CD4-positive, alpha-beta T cell treated with Interferon alpha-2 for 1 hour (primary cell): ENCODE data around the gene ANKRD37.

Experiments used
- DNase-seq, 2 donors: peaks; one replicate each; pipeline ENCODE4 v3.0.0-alpha.2; 2020 to 2022

ANKRD37 gene

GRCh38 chr4:185381288-185382196, 15.1 kb upstream of the ANKRD37 start:
- no peak for DNase-seq

GRCh38 chr4:185382754-185383153, 13.9 kb upstream of the ANKRD37 start:
- DNase-seq = no peak

GRCh38 chr4:185383451-185383850, 13.2 kb upstream of the ANKRD37 start:
- no peak for DNase-seq

- no peak for DNase-seq
Observed at GRCh38 chr4:185384061-185384460, 12.6 kb upstream of the ANKRD37 start.

GRCh38 chr4:185384930-185385331, 11.7 kb upstream of the ANKRD37 start:
- DNase-seq = no peak

- DNase-seq = no peak
Observed at GRCh38 chr4:185387957-185388356, 8.7 kb upstream of the ANKRD37 start.

- no peak for DNase-seq
Observed at GRCh38 chr4:185390941-185391340, 5.7 kb upstream of the ANKRD37 start.

GRCh38 chr4:185392156-185392555, 4.5 kb upstream of the ANKRD37 start:
- DNase-seq = no peak

DNA sequence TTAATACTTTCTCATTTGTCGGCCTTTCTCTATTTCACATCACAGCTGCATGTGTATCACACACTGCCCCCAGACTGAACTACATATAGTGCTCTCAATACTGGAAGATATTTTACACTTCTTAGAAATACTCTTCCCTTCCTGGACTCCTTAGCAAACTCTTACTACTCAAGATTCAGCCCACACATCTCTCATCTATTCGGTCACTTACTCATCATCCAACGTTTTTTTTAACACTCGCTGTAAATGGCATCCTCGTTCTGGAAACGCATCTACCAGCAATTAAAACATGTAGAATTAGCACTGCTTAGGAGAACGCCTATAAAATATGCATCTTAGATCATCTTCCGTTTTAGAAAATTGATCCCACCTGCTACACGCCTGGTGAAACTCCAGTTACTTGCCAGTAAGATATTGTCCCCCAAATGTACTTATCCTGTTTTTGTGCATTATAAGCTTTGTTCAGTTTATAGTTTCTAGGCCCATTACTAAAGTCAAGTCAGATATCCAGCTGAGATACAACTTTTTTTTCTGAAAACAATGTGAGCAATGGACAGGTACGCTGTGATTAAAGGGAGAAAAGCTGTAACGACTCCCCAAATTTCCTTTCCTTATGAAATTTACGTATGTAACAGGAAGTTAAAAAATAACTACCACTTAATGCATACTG, 1.9 kb upstream of the ANKRD37 start:
- peak in 1 of 2 donors; percentile 49 for DNase-seq

- DNase-seq = peak in 1 of 2 donors; percentile 66
Observed at GRCh38 chr4:185395238-185395955, 1.2 kb upstream of the ANKRD37 start, which contains the start of gene LRP2BP. LRP2BP (minus strand) TSS chr4:185395924; CDS start chr4:185378186, 17,738 bp downstream.

DNA sequence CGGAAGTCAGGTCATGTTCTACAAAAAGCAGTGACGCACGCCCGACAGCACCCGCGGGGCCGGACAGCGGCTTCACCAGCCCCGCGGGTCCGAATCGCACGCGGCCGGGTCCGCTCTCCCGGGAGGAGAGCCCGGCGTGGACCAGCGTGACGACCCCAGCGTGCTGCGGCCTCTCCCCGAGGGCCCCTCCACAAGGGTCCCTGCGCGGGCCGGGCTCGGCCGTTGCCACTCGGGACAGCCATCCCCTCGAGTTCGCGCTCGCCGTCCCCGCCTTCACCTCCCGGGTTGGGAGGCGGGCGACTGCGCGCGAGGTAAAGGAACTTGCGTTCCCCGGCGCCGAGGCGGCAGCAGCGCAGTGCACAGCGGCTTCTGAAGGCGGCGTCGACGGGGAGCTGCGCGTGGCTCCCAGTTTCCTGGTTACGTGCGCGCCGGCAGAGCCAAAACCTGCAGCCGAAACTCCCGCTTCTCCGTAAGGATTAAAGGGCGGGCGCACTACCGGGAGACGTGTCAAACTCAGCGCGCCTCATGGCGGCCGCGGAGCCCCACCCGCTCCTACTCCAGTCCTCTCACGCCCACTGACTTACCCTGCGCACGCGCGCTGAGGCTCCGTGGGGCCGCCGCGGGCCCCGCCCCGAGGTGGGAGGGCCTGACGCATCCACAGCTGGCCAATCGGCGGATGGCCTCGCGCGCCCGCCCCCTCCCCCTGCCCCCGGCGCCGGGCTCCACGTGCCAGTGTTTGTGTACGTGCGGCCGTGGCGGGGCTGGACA, 501 bp upstream of the ANKRD37 start:
- peak; percentile 97 to 98 for DNase-seq

DNA sequence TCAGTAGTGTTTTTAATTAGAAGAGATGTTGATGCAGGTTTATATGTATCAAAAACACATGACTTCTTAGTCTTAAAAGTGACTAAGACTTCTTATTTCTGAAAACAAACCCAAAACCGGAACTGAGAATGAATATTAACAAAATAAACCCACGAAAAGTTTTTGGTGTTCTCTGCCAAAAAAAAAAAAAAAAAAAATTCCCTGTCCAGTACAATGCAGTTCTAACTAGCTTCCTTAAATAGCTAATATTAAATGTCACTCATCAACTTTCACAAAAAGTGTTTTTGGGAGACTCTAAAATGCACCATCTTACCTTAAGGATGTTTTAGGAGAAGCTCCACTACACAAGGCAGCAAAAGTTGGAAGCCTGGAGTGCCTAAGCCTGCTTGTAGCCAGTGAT, 2.0 kb downstream of the ANKRD37 start:
- no peak for DNase-seq

- no peak for DNase-seq
Observed at GRCh38 chr4:185399466-185399865, 2.8 kb downstream of the ANKRD37 start.

DNA sequence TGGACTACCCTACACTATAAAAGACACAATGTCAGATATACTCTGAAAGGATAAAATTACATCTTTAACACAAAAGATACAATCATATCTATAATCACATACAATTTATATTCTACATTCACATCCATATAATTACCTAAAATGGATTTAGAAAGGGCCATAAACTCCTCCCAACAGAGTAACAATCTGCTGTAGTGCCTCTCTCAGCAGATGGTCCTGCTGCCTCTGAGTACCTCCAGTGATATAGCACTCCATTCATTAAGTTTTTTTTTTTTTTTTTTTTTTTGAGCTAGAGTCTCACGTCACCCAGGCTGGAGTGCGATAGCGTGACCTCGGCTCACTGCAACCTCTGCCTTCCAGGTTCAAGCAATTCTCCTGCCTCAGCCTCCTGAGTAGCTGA, 7.4 kb downstream of the ANKRD37 start:
- no peak for DNase-seq

DNA sequence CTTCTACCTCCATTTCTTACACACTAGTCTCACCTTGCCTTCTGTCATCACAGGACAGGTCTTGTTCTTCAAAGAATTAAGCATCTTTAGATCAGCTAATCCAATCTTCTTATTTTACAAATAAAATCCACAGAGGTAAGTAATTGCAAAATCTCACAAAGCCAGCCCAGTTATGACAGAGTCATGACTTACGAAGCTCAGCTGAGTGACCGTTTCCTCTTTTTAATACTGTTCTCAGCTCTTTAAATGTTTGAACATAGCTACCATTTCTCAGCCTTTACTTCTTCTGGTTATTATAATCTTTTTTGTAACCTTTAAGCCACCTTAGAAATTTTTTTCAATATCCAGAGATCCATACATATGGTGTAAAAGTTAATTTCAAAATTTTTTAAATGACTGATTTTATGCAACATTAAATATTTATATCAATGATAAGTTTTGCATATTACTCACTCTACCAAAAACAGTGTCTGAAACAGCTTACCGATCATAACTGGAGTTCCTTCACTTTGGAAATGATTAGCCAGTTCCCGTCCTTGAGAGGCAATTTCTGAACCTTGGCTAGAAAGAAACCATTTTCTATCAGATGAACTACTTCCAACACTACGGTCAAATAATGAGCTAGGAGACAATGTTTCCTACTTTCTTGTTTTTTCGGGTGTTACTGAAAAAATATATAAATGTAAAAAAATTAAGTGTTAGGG, 8.8 kb downstream of the ANKRD37 start:
- DNase-seq = no peak

DNA sequence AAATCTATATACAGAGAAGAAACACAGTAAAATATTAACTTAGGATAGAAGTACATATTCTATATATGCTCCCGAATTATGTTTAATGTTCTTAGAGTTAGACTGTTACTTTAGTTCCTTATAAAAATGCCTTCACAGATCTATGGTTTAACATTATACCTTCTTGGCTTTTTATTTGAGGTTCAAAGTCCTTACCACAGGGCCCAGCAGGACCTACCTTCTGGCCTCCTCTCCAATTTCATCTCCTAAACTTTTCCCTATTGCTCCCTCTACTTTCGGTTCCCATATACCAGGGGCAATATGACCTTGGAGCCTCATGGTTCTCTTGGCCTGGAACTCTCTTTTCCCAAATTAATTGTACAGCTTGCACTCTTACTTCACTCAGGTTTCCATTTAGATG, 11.8 kb downstream of the ANKRD37 start:
- no peak for DNase-seq

DNA sequence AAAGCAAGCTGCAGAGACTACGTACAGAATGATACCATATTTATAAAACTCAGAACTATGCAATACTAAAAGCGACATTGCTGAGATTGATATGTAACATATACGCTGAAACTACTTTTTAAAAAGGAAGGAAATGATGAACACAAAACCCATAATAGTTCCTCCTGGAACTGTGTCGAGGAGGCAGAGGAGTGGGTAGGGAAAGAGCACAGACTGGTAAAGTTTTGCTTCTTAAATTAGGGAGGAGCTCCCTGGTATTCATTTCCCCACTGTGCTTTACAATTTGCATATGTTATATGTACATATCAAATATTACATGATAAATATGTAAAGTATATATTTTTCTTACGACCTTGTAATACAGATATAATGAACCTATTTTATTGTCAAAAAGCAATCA, 15.2 kb downstream of the ANKRD37 start:
- no peak for DNase-seq

DNA sequence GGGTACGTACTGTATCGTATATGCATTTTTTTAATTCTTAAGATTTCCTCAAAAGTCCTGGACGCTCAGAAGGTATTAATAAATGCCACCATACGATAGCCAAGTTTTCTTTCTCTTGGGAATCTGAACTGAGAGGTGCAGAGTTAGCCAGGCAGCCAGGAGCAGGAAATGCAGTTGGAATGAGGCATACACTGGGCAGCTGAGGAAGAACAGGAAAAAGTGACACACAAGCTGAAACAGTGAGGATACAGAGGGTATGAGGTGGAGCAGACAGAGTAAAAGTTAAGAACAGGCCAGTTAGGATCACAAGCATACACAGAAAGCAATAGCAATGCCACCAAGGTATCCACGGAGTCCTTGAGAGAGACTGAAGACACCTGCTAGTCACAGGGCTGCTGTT, 15.8 kb downstream of the ANKRD37 start:
- DNase-seq = no peak

GRCh38 chr4:185416955-185417354, 20.3 kb downstream of the ANKRD37 start:
- no peak for DNase-seq

GRCh38 chr4:185421366-185422124, 24.9 kb downstream of the ANKRD37 start:
- DNase-seq = no peak
